ENCODE data around the gene TP53. TPM values are rescaled to one million over a fixed set of nuclear protein-coding genes. Genes with fewer than 3 reads are reported as not detected.

Gene TP53
- total and polyA plus RNA-seq, 2 donors: 17.9 to 31.8 TPM

DNA sequence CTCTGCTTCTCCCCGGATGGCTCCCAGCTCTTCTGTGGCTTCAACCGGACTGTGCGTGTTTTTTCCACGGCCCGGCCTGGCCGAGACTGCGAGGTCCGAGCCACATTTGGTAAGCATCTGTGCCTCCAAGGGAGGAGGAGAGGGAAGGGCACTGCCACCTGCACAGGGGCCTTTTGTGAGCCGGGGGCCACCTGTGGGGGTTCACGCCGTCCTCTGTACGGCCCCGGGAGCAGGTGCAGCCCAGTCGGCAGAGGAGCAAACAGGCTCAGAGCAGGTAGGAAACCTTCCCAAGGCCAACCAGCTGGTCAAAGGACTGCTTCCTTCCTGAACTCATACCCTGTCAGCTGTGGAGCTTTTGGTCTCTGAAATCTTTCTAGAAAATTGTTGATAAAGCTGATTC, 14.4 kb upstream of the TP53 start:
- no peaks in the 10 kb centered on the region for H3K4me1 ChIP-seq (ENCODE audit: insufficient read depth)
- DNase-seq (ENCODE audit: extremely low spot score): no peak
- H3K36me3 ChIP-seq (ENCODE audit: insufficient read depth): no peaks in the 10 kb centered on the region
- 96% methylated on average over 14 of the region's 14 CpGs for WGBS
- no peak overlapping the region for H3K4me3 ChIP-seq (ENCODE audit: low read depth, low read length)
- no peak overlapping the region for H3K27ac ChIP-seq (ENCODE audit: low read depth)

DNA sequence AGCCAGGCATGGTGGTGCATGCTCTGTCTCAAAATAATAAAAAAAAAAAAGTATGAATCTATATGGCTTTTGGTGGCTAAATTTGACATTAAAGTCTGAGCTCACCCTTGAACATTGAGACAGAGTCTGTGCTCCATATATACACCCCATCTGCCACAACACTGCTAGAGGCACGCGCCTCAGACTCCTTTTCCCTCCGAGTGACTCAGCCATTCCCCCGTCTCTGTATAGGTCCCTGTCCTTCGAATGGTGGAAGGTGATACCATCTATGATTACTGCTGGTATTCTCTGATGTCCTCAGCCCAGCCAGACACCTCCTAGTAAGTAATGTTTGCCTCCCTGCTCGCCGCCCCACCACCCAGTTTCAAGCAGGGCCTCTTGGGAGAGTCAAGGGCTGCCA, 13.2 kb upstream of the TP53 start:
- WGBS: 97% methylated on average over 7 of the region's 7 CpGs
- DNase-seq (ENCODE audit: extremely low spot score): no peak
- no peak overlapping the region for H3K4me3 ChIP-seq (ENCODE audit: low read depth, low read length)
- H3K4me1 ChIP-seq (ENCODE audit: insufficient read depth): no peaks in the 10 kb centered on the region
- H3K27ac ChIP-seq (ENCODE audit: low read depth): no peak overlapping the region
- H3K36me3 ChIP-seq (ENCODE audit: insufficient read depth): no peaks in the 10 kb centered on the region

DNA sequence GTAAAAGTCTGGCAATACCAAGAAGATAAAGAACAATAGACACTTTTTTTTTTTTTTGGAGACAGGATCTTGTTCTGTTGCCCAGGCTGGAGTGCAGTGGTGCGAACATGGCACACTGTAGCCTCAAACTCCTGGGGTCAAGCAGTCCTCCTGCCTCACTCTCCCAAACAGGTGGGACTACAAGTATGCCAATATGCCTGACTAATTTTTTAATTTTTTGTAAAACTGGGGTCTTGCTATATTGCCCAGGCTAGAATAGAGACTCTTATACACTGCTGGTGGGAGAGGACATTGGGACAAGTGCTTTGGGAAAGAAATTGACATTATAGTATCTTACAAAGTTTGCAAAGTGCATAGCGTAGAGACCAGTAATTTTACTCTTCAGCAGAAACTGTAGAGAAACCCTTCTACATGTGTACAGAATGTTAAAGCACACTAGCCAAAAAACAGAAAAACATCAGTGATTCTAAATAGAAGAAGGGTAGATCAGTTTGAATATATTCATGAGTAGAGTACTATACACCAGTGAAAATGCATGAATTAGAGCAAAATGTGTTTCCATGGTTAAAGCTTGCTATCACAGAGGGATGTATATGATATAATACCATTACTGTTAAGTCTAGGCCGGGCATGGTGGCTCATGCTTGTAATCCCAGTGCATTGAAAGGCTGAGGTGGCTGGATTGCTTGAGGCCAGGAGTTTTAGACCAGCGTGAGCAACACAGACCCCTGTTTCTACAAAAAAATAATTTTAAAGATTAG, 10.7 kb upstream of the TP53 start:
- no peak for DNase-seq (ENCODE audit: extremely low spot score)
- Histone ChIP-seq H3K36me3 (ENCODE audit: insufficient read depth) (no peaks in the 10 kb centered on the region), H3K4me1 (ENCODE audit: insufficient read depth) (no peaks in the 10 kb centered on the region), H3K4me3 (ENCODE audit: low read depth, low read length) (no peak overlapping the region), H3K27ac (ENCODE audit: low read depth) (no peak overlapping the region)
- WGBS: 98% methylated on average over 4 of the region's 4 CpGs

DNA sequence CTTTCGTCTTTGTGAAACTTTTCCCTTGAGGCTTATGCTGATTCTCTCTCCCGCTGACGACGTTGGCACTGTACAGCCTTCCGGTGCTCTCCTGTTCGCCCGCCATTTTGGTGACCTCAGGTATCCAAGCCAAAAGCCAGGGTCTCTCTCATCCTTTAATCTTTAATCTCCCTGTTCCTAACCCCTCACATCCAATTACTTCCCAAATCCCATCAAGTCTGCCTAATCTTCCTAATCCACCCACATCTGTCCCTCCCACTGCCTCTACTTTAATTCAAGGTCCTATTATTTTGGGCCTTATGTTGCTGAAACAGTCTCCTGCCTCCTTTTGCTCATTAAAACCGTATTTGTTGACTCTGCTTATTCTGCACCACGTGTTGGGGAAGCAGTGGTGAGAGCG, 8.3 kb upstream of the TP53 start:
- no peaks in the 10 kb centered on the region for H3K36me3 ChIP-seq (ENCODE audit: insufficient read depth)
- no peak overlapping the region for H3K27ac ChIP-seq (ENCODE audit: low read depth)
- no peak for DNase-seq (ENCODE audit: extremely low spot score)
- no peak overlapping the region for H3K4me3 ChIP-seq (ENCODE audit: low read depth, low read length)
- H3K4me1 ChIP-seq (ENCODE audit: insufficient read depth): no peaks in the 10 kb centered on the region
- 95% methylated on average over 10 of the region's 10 CpGs for WGBS

DNA sequence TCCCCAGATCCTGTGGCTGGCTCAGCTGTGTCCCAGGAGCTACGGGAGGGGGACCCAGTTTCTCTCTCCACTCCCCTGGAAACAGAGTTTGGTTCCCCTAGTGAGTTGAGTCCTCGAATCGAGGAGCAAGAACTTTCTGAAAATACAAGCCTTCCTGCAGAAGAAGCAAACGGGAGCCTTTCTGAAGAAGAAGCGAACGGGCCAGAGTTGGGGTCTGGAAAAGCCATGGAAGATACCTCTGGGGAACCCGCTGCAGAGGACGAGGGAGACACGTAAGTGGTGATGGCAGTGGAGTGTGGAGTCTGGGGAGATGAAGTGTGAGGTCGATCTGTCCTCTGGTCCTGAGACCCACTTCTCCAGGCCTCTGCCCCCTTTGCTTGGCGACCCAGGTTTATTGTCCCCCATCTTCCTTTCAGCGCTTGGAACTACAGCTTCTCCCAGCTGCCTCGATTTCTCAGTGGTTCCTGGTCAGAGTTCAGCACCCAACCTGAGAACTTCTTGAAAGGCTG, 1.6 kb upstream of the TP53 start:
- no peak overlapping the region for H3K27ac ChIP-seq (ENCODE audit: low read depth)
- peak overlapping the region; percentile 40 for H3K4me3 ChIP-seq (ENCODE audit: low read depth, low read length)
- no peak for DNase-seq (ENCODE audit: extremely low spot score)
- H3K36me3 ChIP-seq (ENCODE audit: insufficient read depth): no peaks in the 10 kb centered on the region
- 9% methylated on average over 13 of the region's 13 CpGs for WGBS
- no peaks in the 10 kb centered on the region for H3K4me1 ChIP-seq (ENCODE audit: insufficient read depth)

DNA sequence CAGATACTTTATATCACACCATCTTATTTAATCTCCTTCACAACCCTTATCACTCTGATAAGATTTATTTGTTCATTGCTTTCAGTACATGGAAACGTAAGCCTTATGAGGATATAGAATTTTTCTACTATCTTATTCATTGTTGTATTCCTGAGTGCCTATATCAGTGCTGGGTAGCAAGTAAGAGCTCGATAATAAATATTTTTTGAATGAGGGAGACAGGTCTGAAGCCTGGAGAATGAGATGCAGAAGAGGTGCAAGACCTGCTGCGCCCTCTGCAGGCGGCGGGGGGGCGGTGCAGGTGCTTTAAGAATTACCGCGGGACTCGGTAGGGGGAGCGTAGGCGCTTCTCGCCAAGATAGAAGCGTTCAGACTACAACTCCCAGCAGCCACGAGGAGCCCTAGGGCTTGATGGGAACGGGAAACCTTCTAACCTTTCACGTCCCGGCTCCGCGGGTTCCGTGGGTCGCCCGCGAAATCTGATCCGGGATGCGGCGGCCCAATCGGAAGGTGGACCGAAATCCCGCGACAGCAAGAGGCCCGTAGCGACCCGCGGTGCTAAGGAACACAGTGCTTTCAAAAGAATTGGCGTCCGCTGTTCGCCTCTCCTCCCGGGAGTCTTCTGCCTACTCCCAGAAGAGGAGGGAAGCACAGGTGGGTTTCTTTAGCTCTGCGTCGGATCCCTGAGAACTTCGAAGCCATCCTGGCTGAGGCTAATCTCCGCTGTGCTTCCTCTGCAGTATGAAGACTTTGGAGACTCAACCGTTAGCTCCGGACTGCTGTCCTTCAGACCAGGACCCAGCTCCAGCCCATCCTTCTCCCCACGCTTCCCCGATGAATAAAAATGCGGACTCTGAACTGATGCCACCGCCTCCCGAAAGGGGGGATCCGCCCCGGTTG, 868 bp upstream of the TP53 start, which contains the start of gene WRAP53:
Gene WRAP53, plus strand, starts transcription at position 570 of the 900 bp plus-strand sequence. Its CDS starts 172 bp downstream, at position 742.
- WGBS: under 1% methylated on average over 51 of the region's 51 CpGs
- Histone ChIP-seq H3K4me1 (ENCODE audit: insufficient read depth) (no peaks in the 10 kb centered on the region), H3K4me3 (ENCODE audit: low read depth, low read length) (peak within 1 kb of the TSS; percentile 81), H3K27ac (ENCODE audit: low read depth) (peak within 1 kb of the TSS; percentile 77), H3K36me3 (ENCODE audit: insufficient read depth) (no peaks in the 10 kb centered on the region)
- peak; percentile 97 for DNase-seq (ENCODE audit: extremely low spot score)

DNA sequence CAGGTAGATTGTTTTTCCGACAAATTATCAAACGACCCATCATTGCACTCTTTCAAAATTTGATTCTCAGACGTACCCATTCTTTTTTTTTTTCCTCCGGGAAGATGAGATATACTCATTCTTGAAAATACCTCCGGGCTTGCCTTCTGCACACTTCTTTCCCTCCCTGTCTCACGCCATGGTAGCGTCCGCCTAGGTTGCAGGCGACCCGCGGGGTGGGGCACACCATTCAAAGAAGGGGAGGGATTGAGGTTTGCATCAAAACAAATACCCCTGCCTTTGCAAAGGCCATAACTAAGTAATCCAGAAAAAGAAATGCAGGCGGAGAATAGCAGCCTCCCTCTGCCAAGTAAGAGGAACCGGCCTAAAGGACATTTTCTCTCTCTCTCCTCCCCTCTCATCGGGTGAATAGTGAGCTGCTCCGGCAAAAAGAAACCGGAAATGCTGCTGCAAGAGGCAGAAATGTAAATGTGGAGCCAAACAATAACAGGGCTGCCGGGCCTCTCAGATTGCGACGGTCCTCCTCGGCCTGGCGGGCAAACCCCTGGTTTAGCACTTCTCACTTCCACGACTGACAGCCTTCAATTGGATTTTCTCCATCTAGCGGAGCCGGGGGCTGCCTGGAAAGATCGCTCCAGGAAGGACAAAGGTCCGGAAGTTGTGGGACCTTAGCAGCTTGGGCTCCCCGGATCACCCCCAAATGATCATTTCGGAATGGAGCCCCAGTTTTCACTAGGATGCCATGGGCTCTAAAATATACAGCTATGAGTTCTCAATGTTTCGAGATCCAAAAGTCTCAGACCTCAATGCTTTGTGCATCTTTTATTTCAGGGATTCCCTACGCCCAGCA, 843 bp downstream of the TP53 start:
- peak overlapping the region; percentile 77 for H3K27ac ChIP-seq (ENCODE audit: low read depth)
- no peaks in the 10 kb centered on the region for H3K4me1 ChIP-seq (ENCODE audit: insufficient read depth)
- peak; percentile 88 for DNase-seq (ENCODE audit: extremely low spot score)
- no peaks in the 10 kb centered on the region for H3K36me3 ChIP-seq (ENCODE audit: insufficient read depth)
- under 1% methylated on average over 30 of the region's 30 CpGs for WGBS
- H3K4me3 ChIP-seq (ENCODE audit: low read depth, low read length): peak overlapping the region; percentile 81

DNA sequence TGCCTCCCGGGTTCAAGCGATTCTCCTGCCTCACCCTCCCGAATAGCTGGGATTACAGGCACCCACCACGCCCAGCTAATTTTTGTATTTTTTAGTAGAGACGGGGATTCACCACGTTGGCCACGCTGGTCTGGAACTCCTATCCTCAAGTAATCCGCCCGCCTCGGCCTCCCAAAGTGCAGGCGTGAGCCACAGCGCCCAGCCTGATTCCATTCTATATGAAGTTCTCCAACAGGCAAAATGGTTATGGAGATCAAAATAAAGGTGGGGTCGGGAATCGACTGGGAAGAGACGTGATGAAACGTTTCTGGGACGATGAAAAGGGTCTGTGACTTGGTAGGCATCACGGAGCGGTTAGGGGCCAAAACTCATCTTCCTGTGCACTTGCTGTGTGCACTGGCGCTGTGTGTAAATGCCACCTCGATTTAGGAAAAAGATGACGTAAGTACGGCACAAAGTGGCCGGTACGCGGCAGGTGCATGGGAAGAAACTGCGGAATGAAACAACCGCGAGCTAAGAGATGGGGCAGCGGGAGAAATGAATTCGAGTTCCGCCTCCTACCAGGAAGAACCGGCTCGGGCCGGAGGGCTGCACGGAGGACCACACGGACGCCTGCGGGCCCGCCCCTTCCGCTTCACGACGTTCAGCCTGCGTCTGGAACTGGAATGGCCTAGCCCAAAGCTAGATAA, 1.6 kb downstream of the TP53 start:
- peak overlapping the region; percentile 81 for H3K4me3 ChIP-seq (ENCODE audit: low read depth, low read length)
- WGBS: 3% methylated on average over 44 of the region's 44 CpGs
- peak; percentile 87 for DNase-seq (ENCODE audit: extremely low spot score)
- H3K4me1 ChIP-seq (ENCODE audit: insufficient read depth): no peaks in the 10 kb centered on the region
- H3K36me3 ChIP-seq (ENCODE audit: insufficient read depth): no peaks in the 10 kb centered on the region
- H3K27ac ChIP-seq (ENCODE audit: low read depth): peak overlapping the region; percentile 73

DNA sequence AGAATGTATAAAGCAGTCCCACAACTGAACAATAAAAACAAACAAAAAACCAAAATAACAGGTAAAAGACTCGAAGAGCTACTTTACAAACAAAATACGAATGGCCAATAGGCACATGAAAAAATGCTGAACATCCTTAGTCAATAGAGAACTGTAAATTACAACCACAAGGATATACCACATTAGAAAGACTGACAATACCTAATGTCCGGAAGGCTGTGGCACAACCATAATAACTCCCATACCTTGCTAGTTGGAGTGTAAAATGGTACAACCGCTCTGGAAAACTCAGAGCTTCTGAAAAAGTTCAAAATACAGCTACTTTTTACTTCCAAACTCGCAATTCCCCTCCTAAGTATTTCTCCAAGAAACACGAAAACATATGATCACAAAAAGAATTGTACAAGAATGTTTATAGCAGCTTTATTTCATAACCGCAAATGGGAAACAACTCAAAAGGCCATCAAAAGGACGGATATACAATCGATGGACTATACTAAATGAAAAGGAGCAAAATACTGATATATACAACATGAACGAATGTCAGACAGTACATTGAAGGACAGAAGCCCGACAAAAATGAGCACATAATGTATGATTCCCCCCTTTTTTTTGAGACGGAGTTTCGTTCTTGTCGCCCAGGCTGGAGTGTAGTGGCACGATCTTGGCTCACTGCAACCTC, 2.3 kb downstream of the TP53 start:
- peak overlapping the region; percentile 81 for H3K4me3 ChIP-seq (ENCODE audit: low read depth, low read length)
- no peaks in the 10 kb centered on the region for H3K36me3 ChIP-seq (ENCODE audit: insufficient read depth)
- 64% methylated on average over 15 of the region's 15 CpGs for WGBS
- H3K27ac ChIP-seq (ENCODE audit: low read depth): no peak overlapping the region
- no peaks in the 10 kb centered on the region for H3K4me1 ChIP-seq (ENCODE audit: insufficient read depth)
- DNase-seq (ENCODE audit: extremely low spot score): no peak

DNA sequence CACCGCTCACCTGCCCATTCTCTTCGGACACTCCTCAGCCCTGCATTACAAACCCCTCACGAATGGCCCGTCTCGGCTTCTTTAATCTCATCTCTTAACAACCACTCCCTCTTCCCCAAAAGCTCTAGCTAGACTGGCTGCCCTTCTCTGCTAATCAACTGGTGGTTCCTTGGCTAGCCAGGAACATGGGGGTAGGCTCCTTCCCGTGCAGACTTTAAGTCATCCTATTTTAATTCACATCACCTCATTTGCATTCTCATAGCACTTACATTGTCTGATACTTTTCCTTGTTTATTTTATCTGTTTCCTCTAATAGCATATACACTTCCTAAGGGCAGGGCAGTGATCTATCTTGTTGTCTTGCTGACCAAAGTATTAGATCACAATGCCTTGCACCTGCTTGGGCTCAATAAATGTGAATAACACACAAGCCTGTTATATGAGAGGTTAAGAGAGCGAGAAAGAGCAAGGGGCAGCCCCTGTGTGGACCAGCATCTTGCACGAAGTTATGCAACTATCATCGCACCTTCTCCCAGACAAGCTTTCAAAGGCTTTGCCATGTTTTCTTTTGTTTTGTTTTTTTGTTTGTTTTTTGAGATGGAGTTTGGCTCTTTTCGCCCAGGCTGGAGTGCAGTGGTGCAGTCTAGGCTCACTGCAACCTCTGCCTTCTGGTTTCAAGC, 9.8 kb downstream of the TP53 start:
- 70% methylated on average over 10 of the region's 10 CpGs for WGBS
- H3K36me3 ChIP-seq (ENCODE audit: insufficient read depth): peaks cover 5% of the 10 kb centered on the region
- no peaks in the 10 kb centered on the region for H3K4me1 ChIP-seq (ENCODE audit: insufficient read depth)
- DNase-seq (ENCODE audit: extremely low spot score): no peak
- no peak overlapping the region for H3K27ac ChIP-seq (ENCODE audit: low read depth)
- H3K4me3 ChIP-seq (ENCODE audit: low read depth, low read length): no peak overlapping the region

DNA sequence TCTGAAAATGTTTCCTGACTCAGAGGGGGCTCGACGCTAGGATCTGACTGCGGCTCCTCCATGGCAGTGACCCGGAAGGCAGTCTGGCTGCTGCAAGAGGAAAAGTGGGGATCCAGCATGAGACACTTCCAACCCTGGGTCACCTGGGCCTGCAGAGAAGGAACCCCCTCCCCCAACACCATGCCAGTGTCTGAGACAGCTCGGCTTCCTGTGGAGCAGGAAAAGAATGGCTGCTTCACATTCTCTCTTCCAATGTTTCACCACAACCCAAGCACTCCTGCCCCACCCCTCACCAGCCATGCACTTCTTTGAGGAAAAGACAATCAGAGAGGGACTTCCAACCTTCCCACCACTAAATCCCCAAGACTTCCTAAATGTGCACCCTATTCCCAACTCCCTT, 10.8 kb downstream of the TP53 start:
- no peaks in the 10 kb centered on the region for H3K4me1 ChIP-seq (ENCODE audit: insufficient read depth)
- DNase-seq (ENCODE audit: extremely low spot score): no peak
- H3K4me3 ChIP-seq (ENCODE audit: low read depth, low read length): no peak overlapping the region
- no peak overlapping the region for H3K27ac ChIP-seq (ENCODE audit: low read depth)
- H3K36me3 ChIP-seq (ENCODE audit: insufficient read depth): peaks cover 5% of the 10 kb centered on the region
- 82% methylated on average over 5 of the region's 5 CpGs for WGBS

DNA sequence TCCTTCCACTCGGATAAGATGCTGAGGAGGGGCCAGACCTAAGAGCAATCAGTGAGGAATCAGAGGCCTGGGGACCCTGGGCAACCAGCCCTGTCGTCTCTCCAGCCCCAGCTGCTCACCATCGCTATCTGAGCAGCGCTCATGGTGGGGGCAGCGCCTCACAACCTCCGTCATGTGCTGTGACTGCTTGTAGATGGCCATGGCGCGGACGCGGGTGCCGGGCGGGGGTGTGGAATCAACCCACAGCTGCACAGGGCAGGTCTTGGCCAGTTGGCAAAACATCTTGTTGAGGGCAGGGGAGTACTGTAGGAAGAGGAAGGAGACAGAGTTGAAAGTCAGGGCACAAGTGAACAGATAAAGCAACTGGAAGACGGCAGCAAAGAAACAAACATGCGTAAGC, 12.4 kb downstream of the TP53 start:
- WGBS: 93% methylated on average over 14 of the region's 14 CpGs
- Histone ChIP-seq H3K4me3 (ENCODE audit: low read depth, low read length) (no peak overlapping the region), H3K36me3 (ENCODE audit: insufficient read depth) (peaks cover 5% of the 10 kb centered on the region), H3K4me1 (ENCODE audit: insufficient read depth) (no peaks in the 10 kb centered on the region), H3K27ac (ENCODE audit: low read depth) (no peak overlapping the region)
- no peak for DNase-seq (ENCODE audit: extremely low spot score)
